ENCODE measurements around the gene SEMA3B.

The SEMA3B gene

DNA sequence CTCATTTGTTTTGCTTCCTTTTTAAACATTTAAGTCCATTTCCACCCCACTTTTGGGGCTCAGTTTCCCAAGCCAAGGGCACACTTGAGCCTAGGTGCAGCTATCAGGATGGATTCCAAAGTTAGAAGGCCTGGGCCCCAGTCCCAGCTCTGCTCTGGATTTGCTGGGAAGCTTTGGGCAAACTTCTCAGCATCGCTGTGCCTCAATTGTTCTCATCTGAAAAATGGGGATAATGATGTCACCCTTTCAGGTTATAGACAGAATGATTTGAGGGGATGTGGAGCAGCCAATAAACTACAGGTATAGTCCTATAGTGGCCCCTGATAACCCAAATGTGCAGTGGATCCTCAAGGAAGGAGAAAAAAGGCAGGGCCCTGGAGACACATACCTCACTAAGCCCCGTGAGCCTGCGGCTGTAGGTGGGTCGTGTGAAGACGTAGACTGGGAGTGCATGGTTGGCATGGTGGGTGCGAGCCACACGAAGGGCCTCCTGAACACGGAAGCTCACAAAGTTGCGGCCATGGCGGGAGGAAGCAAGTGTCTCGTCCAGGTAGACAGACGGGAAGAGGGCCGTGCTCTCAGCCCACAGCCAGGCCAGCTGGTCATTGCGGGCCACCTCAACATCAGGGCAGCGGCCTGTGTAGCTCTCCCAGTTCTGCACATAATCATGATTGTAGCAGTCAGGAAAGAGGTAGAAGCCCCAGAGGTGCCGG, 50.4 kb downstream of the SEMA3B start:
- DNase-seq = no peak

DNA sequence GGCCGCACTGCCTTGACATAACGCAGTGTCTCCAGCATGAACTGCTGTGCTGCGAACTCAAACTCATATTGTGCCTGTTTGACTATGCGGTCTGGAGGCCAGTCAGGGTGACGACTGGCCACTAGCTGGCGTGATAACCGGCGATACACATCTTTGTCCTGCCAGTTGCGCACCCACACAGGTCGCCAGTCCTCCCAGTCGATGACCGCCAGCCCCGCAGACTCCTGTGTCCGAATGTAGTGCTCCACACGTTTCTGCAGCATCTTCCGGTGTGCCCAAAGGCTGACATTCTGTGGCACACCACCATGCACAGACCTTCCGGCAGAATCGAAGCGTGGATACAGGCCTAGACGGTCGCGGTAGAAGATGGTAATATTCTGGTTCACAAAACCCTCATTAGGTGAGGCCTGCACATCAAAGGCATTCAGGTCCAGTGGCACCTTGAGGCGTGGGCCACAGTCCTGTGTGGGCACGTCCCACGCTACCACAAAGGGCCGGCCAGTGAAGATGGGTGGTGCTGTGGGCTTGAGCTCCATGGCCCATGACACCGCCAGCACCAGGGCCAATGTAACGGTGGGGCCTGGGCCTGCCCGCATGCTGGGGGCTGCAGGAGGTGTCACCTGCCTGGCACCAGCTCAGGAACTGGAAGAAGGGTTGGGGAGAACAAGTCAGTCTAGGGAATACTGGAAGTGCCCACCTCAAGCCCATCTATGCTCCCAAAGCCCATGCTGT, 51.1 kb downstream of the SEMA3B start:
- no peak for DNase-seq

DNA sequence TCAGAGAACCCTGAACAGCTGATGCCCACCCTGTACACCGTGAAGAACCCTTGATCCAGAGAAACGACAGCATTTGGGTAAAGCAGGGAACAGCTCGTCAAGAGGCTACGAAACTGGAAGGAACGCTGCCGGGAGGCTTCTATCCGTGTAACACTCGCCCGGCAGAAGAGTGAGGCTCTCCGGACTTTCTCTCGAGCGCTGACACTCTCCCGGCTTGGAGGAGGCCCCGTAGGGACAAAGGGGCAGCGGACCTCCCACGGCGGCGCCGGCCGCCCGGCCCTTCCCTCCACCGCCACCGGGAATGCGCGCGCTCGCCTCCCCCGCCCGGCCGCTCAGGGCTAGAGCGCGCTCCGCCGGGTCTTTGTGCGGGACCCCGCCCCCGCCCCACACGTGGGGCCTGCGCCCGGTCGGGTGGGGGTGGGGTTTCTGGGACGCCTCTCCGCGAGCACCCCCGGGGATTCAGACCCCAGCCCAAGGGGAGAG, 51.9 kb downstream of the SEMA3B start:
- DNase-seq = peak; percentile 43

DNA sequence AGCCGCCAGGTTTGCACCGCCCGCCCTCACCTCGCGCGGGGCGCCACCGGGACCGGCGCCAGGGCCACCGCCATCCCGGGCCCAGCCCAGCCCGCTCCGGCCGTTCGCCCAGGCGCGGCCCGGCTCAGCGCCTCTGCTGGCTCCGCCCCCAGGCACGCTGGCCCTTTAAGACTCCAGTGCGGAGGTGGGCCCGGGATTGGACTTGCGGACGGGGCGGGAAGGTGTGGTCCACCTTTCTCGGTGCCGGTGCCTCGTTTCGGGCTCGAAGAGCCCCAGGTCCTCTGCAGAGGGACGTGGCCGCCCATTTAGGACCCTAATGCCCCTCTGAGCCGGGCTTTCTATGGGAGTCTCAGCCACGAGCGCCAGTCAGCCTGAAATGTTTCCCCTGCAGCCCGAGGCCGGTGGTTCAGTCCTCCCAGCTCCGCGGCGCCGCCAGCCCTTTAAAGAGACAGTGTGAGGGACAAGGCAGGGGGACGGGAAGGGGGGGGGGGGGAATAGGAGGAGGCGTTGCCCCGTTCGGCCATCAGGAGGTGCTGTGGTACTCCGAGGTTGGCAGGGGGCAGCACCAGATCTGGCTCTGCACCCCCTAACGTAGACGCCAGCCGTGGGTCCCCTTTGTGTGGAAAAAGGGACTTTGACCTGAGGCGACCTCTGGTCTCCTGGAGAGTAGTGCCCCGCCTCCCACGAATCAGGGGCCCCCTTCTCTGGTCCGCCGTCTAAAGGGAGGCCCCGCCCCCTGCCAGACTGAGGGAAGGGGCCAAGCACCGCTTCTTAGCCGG, 52.6 kb downstream of the SEMA3B start:
- peak; percentile 69 for DNase-seq

DNA sequence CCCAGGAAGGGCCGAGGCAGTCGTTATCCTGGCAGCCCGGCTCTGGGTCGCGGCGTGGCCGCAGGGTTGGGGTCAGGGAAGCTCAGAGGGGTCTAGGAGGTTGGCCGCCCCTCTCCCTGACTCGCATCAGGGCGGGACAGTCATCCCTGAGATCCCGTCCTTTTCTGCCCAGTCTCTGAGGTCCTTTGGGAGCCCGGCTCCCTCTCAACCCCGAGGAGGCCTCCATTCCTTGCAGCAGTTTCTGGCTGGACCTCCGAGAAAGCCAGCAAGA, 53.1 kb downstream of the SEMA3B start:
- no peak for DNase-seq

DNA sequence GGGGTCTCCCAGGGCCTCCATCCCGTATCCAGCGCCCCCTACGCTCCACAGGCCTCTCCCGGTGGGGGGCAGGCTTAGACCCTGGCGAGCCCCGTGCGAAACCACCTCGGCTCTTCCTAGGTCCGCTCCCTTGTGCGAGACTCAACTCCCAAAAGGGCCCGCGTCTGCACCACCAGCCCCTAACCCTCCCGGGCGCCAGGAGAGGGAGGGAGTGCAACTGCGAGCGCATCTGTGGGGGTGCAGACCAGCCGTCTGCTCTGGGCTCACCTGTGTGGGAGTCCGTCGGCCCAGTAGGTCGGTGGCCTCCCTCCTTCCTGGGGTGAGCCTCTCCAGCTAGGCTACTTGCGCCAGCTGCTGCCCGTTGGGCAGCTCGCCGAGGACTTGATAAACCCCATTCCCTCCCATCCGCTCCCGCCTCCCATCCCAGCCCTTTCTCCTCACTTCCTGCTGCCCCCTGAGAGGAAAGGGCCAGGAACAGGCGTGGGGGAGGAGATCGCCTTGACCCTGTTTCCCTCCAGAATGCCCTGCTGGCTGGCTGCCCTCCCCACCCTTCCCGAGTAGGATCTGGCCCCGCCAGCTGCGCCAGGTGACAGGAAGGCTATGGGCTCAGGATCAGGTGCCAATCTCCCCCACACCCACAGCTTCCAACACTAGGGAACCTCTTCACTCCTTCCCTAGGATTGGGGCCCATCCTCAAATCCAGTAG, 53.6 kb downstream of the SEMA3B start, which contains the start of gene HYAL2:
Gene HYAL2 (minus strand): TSS at position 360 of the 706 bp plus-strand sequence. CDS start 2,256 bp downstream, outside the sequence.
- no peak for DNase-seq

DNA sequence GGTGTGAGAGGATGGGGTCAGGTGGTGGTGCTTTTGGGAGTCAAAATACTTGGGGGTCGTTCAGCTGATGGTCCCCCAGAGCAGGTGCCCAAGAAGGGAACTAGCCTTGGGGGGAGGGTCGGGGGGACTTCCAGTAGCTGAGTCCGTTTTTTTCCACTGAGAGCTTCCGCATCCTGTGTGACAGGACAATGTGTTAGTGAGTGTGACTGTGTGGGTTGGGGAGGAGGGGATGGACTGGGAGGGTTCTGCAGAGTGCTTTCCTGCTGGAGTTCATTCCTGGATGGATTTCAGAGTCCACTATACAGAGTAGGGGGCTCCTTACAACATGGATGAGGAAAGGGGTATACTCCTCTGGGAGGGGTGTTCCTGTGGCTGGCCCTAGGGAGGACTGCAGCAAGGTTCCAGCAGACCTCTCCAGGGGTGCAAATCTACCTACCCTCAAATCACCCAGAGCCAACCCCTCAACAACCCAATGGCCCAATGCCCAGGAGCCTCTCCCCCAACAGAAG, 54.2 kb downstream of the SEMA3B start:
- DNase-seq = no peak

DNA sequence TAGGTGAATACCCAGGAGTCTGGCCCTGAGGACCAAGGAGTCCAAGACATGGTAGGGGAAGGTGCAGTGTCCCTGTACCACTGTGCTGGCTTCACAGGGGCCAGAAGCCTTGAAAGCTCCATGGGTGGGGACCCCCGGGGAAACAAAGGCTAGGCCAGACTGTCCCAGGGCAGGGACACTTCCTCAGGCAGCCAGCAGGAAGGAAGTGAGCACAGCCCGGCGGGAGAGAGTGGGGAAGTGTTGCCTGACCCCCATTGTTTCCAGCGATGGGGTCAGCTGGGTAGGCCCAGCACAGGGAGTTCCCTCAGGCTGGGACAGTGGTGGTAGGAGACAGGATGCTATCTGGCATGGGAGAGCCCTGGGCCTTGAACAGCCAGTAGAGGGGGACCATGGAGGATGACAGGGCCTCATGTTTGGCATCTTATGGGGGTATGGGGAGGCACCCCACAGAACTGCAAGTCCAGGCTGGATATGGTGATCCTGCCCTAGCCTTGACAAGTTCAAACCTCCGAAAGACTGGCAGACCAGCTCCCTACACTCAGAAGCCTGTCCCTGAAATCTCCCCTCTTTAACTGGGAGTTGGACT, 54.8 kb downstream of the SEMA3B start:
- DNase-seq = no peak

DNA sequence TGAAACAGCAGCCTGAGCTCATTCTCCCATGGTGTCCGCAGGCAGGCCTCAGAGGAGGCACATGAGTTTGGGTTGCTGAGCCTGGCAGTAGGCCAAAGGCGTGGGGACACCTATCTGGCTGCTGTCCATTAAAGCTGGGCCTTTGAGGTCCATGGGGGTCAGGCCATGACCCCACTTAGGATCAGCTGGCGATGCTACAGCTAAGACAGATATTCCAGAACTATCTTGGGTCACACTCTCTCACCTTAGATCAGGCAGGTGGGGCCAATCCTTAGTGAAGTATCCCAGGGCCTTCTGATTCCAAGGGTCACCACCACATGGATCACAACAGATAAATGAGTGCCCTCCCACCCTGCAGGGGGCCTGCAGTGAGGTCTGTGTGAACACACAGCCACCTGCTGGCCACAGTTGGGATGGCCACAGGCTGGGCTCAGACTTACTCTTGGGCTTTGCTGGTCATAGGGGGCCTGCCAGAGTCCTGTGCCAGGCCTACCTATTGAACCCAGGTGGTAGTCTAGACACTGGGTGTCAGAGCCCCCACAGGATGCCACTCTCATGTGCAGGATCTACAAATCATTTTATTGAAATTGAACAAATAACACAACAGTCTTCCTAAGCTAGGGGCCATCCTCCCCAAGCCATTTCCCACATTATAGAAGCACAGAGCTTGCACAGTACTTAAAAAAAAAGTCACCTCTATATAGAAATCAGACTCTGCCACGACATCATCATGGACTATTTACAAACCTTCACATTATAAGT, 55.6 kb downstream of the SEMA3B start:
- DNase-seq = peak; percentile 39

DNA sequence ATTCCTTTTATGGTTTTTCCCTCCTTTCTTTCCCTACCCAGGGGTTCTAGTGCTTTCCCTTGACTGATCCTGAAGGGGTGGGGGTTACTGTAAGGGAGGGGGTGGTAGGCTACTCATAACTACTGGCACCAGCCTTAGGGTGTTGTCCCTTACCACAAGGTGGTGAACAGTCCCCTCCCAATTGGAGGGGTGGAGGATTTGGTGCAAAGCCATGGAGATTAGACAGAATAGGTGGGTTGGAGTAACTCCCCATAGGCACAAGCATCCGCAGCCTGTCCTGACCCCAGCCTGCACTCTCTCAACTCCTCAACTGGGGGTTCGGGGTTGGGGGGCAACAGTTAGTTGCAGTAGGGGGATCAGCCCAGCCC, 56.1 kb downstream of the SEMA3B start:
- no peak for DNase-seq

DNA sequence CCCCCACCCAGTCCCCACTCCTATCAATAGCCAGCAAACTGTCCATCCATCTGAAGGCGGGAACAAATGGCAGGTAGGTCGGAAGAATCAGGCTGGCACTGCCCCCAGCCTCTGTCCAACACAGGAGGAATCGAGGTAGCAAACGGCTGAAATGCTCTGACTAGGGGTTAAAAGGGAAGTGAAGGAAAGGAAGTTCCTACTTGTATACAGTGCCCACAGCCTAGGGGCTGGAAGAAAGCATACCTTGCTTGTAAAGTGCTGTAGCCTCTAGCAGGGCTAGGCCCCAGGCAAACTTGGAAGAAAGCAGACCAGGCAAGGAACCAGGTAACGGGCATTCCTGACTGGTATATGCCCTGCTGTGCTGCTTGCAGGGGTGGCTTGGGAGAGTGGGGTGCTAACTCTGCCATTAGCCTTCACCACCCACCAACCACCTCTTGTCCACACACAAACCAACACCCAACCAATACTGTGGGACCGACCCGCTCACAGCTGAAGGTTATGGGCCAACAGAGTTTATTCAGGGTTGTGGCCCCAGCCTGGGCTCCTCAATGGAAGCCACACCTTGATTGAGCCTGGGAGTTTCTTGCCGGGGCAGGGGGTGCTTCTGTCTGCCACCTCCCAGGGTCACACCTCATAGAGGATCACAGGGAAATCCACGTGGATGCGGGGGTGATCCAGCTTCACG, 56.7 kb downstream of the SEMA3B start:
- no peak for DNase-seq

DNA sequence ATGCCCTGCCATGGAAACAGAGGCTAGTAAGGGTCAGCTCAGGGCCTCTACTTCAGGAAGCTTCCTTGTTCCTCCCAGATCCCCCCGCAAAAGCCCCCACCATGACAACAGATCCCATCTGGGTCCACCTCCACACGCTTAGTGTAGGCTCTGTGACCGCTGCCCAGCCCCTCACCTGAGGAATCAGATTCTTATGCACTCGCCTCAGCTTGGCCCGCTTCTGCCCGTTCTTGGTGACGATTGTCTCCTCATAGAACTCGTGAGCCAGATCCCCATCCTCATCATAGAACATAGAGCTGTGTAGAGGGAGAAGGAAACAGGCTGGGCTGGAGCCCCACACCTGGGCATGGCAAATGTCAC, 57.2 kb downstream of the SEMA3B start:
- DNase-seq = no peak

DNA sequence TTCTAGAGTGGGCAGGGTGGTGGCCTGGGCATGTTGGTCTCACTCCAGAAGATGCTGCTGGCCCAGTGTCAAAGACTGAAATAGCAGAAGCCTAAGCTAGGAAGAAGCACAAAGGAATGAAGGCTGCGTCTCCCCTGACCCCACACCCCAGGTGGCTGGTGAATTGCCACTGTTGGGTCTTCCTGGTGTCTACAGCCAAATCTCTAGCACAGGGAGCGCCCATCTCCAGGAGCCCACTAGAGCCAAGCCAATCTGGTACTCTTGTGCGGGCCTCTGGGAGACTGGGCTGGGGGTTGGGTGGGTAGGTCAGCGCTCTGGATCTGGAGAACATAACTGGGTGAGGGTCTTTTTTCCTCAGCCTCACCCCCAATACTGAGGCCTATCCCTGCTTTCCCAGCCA, 58.2 kb downstream of the SEMA3B start:
- no peak for DNase-seq
